HepG2 (cell line): ENCODE measurements around the gene NOG. TPM values are rescaled to one million over a fixed set of nuclear protein-coding genes. Genes with fewer than 3 reads are reported as not detected.

Experiments used
- ATAC-seq: fragments of 200-7000 bp; cut with Tn5 transposase; 3 replicates; pipeline ENCODE4 v1.9.1; 2020; ENCODE audit warnings: mild to moderate bottlenecking, moderate library complexity
- BruUV-seq: library from RNA; stranded (reverse); fragments of 400-500 nt; replicated peaks from 2 replicates; lab custom pipeline; 2021; lab: Mats Ljungman, UMichigan
- CTCF ChIA-PET: fragments of 300-600 bp; formaldehyde crosslinking; extraction: SDS; loops from one replicate; lab custom pipeline; 2021; ENCODE audit warnings: low total read pairs, inconsistent platforms, low intra/inter-chr PET ratio; lab: Yijun Ruan, JAX
- POLR2A ChIA-PET: fragments of 350-600 bp; sonication (Branson Sonifier 250); formaldehyde crosslinking; loops from one replicate; lab custom pipeline; 2020; ENCODE audit warnings: antibody characterized with exemption, inconsistent platforms; lab: Yijun Ruan, JAX
- DNase-seq: peaks from one replicate; pipeline ENCODE4 v3.0.0-alpha.2; 2015; ENCODE audit warnings: low spot score
- FAIRE-seq: peaks from 3 replicates; lab custom pipeline; 2011; peaks lifted over from hg19 to GRCh38; lab: Jason Lieb, UNC
- H2AFZ ChIP-seq: one replicate; pipeline ENCODE4 v1.6.1; 2011; ENCODE audit warnings: low read length, inconsistent platforms
- H3K27ac ChIP-seq: fragments of 300-600 bp; 3 replicates; pipeline ENCODE4 v1.8.0; 2011; ENCODE audit warnings: mixed run types, mild to moderate bottlenecking, mixed read lengths, low read length, inconsistent platforms; ENCODE audit not compliant: insufficient read depth; ENCODE audit errors: extremely low read length
- H3K27me3 ChIP-seq, 2 experiments: fragments of 200-600 bp in 1 of 2; 2 replicates in 1 of 2; 3 replicates in 1 of 2; pipeline versions ENCODE4 v1.6.0 to v1.8.0; 2011; ENCODE audit warnings: low read length in 2 of 2, mild to moderate bottlenecking in 2 of 2, moderate library complexity in 2 of 2, inconsistent platforms in 1 of 2; ENCODE audit not compliant: insufficient read depth in 2 of 2, control insufficient read depth in 1 of 2
- H3K36me3 ChIP-seq, 2 experiments: fragments of 200-600 bp in 1 of 2; replicated peaks in 1 of 2; 2 replicates in 1 of 2; 3 replicates in 1 of 2; pipeline versions ENCODE4 v1.5.1 to v1.8.0; 2011; ENCODE audit warnings: low read length in 2 of 2, inconsistent platforms in 1 of 2; ENCODE audit not compliant: insufficient read depth in 2 of 2, control insufficient read depth in 1 of 2
- H3K4me1 ChIP-seq: 2 replicates; pipeline ENCODE4 v1.5.1; 2012; ENCODE audit warnings: low read length, inconsistent platforms; ENCODE audit not compliant: insufficient read depth
- H3K4me2 ChIP-seq: 2 replicates; pipeline ENCODE4 v1.6.0; 2011; ENCODE audit warnings: low read depth, low read length, inconsistent platforms
- H3K4me3 ChIP-seq, 3 experiments: fragments of 200-600 bp in 1 of 3; sonication (generic), shearing (Covaris generic) in 1 of 3; replicated peaks in 1 of 3; 2 replicates each; pipeline ENCODE4 v1.5.1; 2011 to 2016; ENCODE audit warnings: low read length in 3 of 3, inconsistent platforms in 2 of 3, low read depth in 2 of 3, mild to moderate bottlenecking in 2 of 3, control low read depth in 1 of 3, mixed read lengths in 1 of 3; ENCODE audit not compliant: insufficient read depth in 1 of 3
- H3K79me2 ChIP-seq: one replicate; pipeline ENCODE4 v1.6.1; 2011; ENCODE audit warnings: low read length, inconsistent platforms; ENCODE audit not compliant: insufficient read depth
- H3K9ac ChIP-seq: 2 replicates; pipeline ENCODE4 v1.6.0; 2011; ENCODE audit warnings: mild to moderate bottlenecking, low read depth, low read length, inconsistent platforms; ENCODE audit not compliant: insufficient read depth
- H3K9me3 ChIP-seq: 2 replicates; pipeline ENCODE4 v1.5.1; 2012; ENCODE audit warnings: mild to moderate bottlenecking, low read length
- H4K20me1 ChIP-seq: 2 replicates; pipeline ENCODE4 v1.6.0; 2011; ENCODE audit warnings: inconsistent platforms, mild to moderate bottlenecking, low read length, moderate library complexity; ENCODE audit not compliant: insufficient read depth
- FOXJ3 ChIP-seq: sonication (generic); formaldehyde crosslinking; IDR thresholded peaks from 2 replicates; pipeline ENCODE4 v1.4.0; 2020; ENCODE audit warnings: missing genetic modification reagents, mild to moderate bottlenecking, borderline replicate concordance
- SOX6 ChIP-seq, 2 experiments: fragments of 450-650 bp in 1 of 2; sonication (generic) in 1 of 2; formaldehyde crosslinking in 1 of 2; IDR thresholded peaks; 2 replicates each; pipeline versions ENCODE4 v1.4.0 to v1.6.1; 2017 to 2020; ENCODE audit warnings: antibody characterized with exemption in 1 of 2, mild to moderate bottlenecking in 1 of 2, missing genetic modification reagents in 1 of 2
- WGBS: methylation state at CpG from one replicate; pipeline ENCODE4 v1.1.6; 2017; ENCODE audit warnings: low lambda C conversion rate; 5-methylcytosine and 5-hydroxymethylcytosine counted together
- in situ Hi-C: cut with HindIII; loops from 2 replicates; pipeline ENCODE4 v1.10.0; 2017; ENCODE audit warnings: low pct_unique_long_range_greater_than_20kb; ENCODE audit not compliant: extremely low pct_ligation_motif_present
- intact Hi-C: fragments of 100-400 bp; cut with micrococcal nuclease; formaldehyde crosslinking; loops from one replicate; pipeline ENCODE4 v1.10.0; 2022; ENCODE audit not compliant: unreplicated experiment
- polyA plus RNA-seq, 8 experiments: library from polyadenylated mRNA; depleted of rRNA in 3 of 8; stranded (reverse) in 7 of 8; unstranded in 1 of 8; fragments of >200 nt; fragmentation: Illumina TruSeq in 4 of 8; extraction: Trizol in 4 of 8; gene quantifications; 2 replicates each; pipeline versions ENCODE4 v1.2.1 to v1.2.3, GENCODE V29; 2011 to 2016; ENCODE audit warnings: low read depth in 4 of 8, missing spikeins in 1 of 8, mixed read lengths in 1 of 8; ENCODE audit not compliant: insufficient read depth in 1 of 8
- total RNA-seq, 5 experiments: library from RNA; depleted of rRNA; stranded (reverse); fragments of >200 nt; fragmentation: Illumina TruSeq; extraction: Trizol; gene quantifications; 2 replicates each; pipeline ENCODE4 v1.2.3, GENCODE V29; 2016; ENCODE audit warnings: low read depth in 1 of 5
- TF ChIP-seq, protein P1 (sequence below), 2 experiments: sonication (generic) in 1 of 2; formaldehyde crosslinking in 1 of 2; IDR thresholded peaks; 2 replicates each; pipeline versions ENCODE4 v1.4.0 to v1.6.1; 2016 to 2020; ENCODE audit warnings: borderline replicate concordance in 1 of 2, low read depth in 1 of 2, mild to moderate bottlenecking in 1 of 2, missing genetic modification reagents in 1 of 2

Gene NOG
- total and polyA plus RNA-seq, 2 of the 13 experiments (the other 11 are each of a cell fraction or from before 2014, with no cell fraction given), result not detected

GRCh38 chr17:56601591-56601990 is 8.1 kb downstream of the NOG start:
- ATAC-seq (no peak), DNase-seq (no peak), FAIRE-seq (no peak)
- no peak overlapping the region for H3K4me3 ChIP-seq
- H3K9me3 ChIP-seq, result no peaks in the 10 kb centered on the region
- TF ChIP-seq FOXJ3 (CRISPR knock-in tag) (no peak), SOX6 (IDR thresholded peaks at IDR 0.05) (no peak), SOX6 (CRISPR knock-in tag; IDR thresholded peaks at IDR 0.05) (no peak)
- TF ChIP-seq, protein P1, sequence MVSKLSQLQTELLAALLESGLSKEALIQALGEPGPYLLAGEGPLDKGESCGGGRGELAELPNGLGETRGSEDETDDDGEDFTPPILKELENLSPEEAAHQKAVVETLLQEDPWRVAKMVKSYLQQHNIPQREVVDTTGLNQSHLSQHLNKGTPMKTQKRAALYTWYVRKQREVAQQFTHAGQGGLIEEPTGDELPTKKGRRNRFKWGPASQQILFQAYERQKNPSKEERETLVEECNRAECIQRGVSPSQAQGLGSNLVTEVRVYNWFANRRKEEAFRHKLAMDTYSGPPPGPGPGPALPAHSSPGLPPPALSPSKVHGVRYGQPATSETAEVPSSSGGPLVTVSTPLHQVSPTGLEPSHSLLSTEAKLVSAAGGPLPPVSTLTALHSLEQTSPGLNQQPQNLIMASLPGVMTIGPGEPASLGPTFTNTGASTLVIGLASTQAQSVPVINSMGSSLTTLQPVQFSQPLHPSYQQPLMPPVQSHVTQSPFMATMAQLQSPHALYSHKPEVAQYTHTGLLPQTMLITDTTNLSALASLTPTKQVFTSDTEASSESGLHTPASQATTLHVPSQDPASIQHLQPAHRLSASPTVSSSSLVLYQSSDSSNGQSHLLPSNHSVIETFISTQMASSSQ (IDR thresholded peaks at IDR 0.05; ENCODE audit: low read depth), result no peak
- TF ChIP-seq, protein P1 (CRISPR knock-in tag; IDR thresholded peaks at IDR 0.05; ENCODE audit: borderline replicate concordance), result no peak
- H2AFZ ChIP-seq, result no peak overlapping the region
- POLR2A ChIA-PET, result no interaction called here
- in situ Hi-C loops, result no loop called here
- no peaks in the 10 kb centered on the region for H4K20me1 ChIP-seq
- H3K27me3 ChIP-seq, result peaks cover 9 to 29% of the 10 kb centered on the region in 2 experiments; a peak in 4 of 5 replicates
- CTCF ChIA-PET, result no interaction called here
- 2% methylated on average over 1 of the region's 1 CpG for WGBS
- no peaks in the 10 kb centered on the region for H3K36me3 ChIP-seq
- H3K4me2 ChIP-seq, result no peak overlapping the region
- no peak overlapping the region for H3K9ac ChIP-seq
- H3K79me2 ChIP-seq, result no peaks in the 10 kb centered on the region
- BruUV-seq, result no TSS peak
- H3K27ac ChIP-seq, result no peak overlapping the region
- intact Hi-C loops, result no loop called here
- no peaks in the 10 kb centered on the region for H3K4me1 ChIP-seq
